HFFc6 (cell line): ENCODE results near the gene HTR2A. TPM values are rescaled to one million over a fixed set of nuclear protein-coding genes. Genes with fewer than 3 reads are reported as not detected.

Experiments
- DNase-seq: peaks from one replicate; pipeline ENCODE4 v3.0.0-alpha.2; 2018
- H3K27ac Mint-ChIP-seq: 2 replicates; pipeline ENCODE4 v1.8.0; 2020; ENCODE audit warnings: mild to moderate bottlenecking, mixed read lengths
- H3K27me3 Mint-ChIP-seq: 2 replicates; pipeline ENCODE4 v1.8.0; 2021; ENCODE audit warnings: mild to moderate bottlenecking, moderate library complexity, mixed read lengths; ENCODE audit not compliant: insufficient read depth
- H3K36me3 Mint-ChIP-seq: 2 replicates; pipeline ENCODE4 v1.8.0; 2021; ENCODE audit warnings: low read depth, mixed read lengths
- H3K4me1 Mint-ChIP-seq: 2 replicates; pipeline ENCODE4 v1.8.0; 2020; ENCODE audit warnings: low read depth, mixed read lengths
- H3K4me3 Mint-ChIP-seq: 2 replicates; pipeline ENCODE4 v1.8.0; 2020; ENCODE audit warnings: mild to moderate bottlenecking, moderate library complexity, mixed read lengths
- H3K9me3 Mint-ChIP-seq: 2 replicates; pipeline ENCODE4 v1.8.0; 2020; ENCODE audit warnings: mild to moderate bottlenecking, mixed read lengths
- CTCF ChIP-seq: fragments of 200-600 bp; sonication (generic); IDR thresholded peaks from 2 replicates; pipeline ENCODE4 v1.5.0; 2021; ENCODE audit warnings: antibody characterized with exemption, mild to moderate bottlenecking
- total RNA-seq, 6 experiments: library from RNA; stranded (reverse); fragmentation: NEBNext Ultra II Directional; extraction: Animal tissue kit (Norgen Biotek cat#: 25700); gene quantifications; 2 replicates in 1 of 6; 3 replicates in 5 of 6; pipeline ENCODE4 v1.2.3, GENCODE V29; 2021

HTR2A gene
- total RNA-seq, 6 experiments from 2014 or later, result 0.09 TPM; not detected in 5

- no peak for DNase-seq
- H3K4me1 Mint-ChIP-seq, result no peaks in the 10 kb centered on the region
- peaks cover 26% of the 10 kb centered on the region for H3K27me3 Mint-ChIP-seq
- no peak for TF ChIP-seq CTCF
- H3K9me3 Mint-ChIP-seq, result no peaks in the 10 kb centered on the region
- no peaks in the 10 kb centered on the region for H3K36me3 Mint-ChIP-seq
- no peak overlapping the region for H3K27ac Mint-ChIP-seq
- H3K4me3 Mint-ChIP-seq, result no peak overlapping the region
These were observed 46.6 kb downstream of the HTR2A start for GRCh38 chr13:46850214-46850613.

GRCh38 chr13:46846726-46847125, 50.1 kb downstream of the HTR2A start:
- no peak for DNase-seq
- Mint-ChIP-seq H3K9me3 (no peaks in the 10 kb centered on the region), H3K4me1 (no peaks in the 10 kb centered on the region), H3K27me3 (peaks cover 15% of the 10 kb centered on the region), H3K27ac (no peak overlapping the region), H3K4me3 (no peak overlapping the region), H3K36me3 (no peaks in the 10 kb centered on the region)
- TF ChIP-seq CTCF, result no peak

- H3K4me1 Mint-ChIP-seq, result no peaks in the 10 kb centered on the region
- H3K27me3 Mint-ChIP-seq, result peaks cover 10% of the 10 kb centered on the region
- no peak for TF ChIP-seq CTCF
These were observed 51.7 kb downstream of the HTR2A start for GRCh38 chr13:46845146-46845545.

GRCh38 chr13:46844431-46844830, 52.4 kb downstream of the HTR2A start:
- no peaks in the 10 kb centered on the region for H3K4me1 Mint-ChIP-seq
- no peak for DNase-seq
- H3K27ac Mint-ChIP-seq, result no peak overlapping the region
- H3K27me3 Mint-ChIP-seq, result peaks cover 9% of the 10 kb centered on the region
- H3K9me3 Mint-ChIP-seq, result no peaks in the 10 kb centered on the region
- TF ChIP-seq CTCF, result no peak
- H3K4me3 Mint-ChIP-seq, result no peak overlapping the region
- H3K36me3 Mint-ChIP-seq, result no peaks in the 10 kb centered on the region

More at GRCh38 chr13:46845146-46845545, 51.7 kb downstream of the HTR2A start:
- DNase-seq, result no peak
- no peaks in the 10 kb centered on the region for H3K9me3 Mint-ChIP-seq
- H3K4me3 Mint-ChIP-seq, result no peak overlapping the region
- H3K27ac Mint-ChIP-seq, result no peak overlapping the region
- H3K36me3 Mint-ChIP-seq, result no peaks in the 10 kb centered on the region

GRCh38 chr13:46839399-46839798, 57.5 kb downstream of the HTR2A start:
- H3K4me1 Mint-ChIP-seq, result no peaks in the 10 kb centered on the region
- H3K36me3 Mint-ChIP-seq, result no peaks in the 10 kb centered on the region
- DNase-seq, result no peak
- H3K9me3 Mint-ChIP-seq, result no peaks in the 10 kb centered on the region
- no peak overlapping the region for H3K27ac Mint-ChIP-seq
- TF ChIP-seq CTCF, result no peak
- no peak overlapping the region for H3K4me3 Mint-ChIP-seq
- H3K27me3 Mint-ChIP-seq, result peaks cover 9% of the 10 kb centered on the region

- H3K9me3 Mint-ChIP-seq, result no peaks in the 10 kb centered on the region
- H3K36me3 Mint-ChIP-seq, result no peaks in the 10 kb centered on the region
- H3K4me3 Mint-ChIP-seq, result no peak overlapping the region
- H3K27ac Mint-ChIP-seq, result no peak overlapping the region
- peaks cover 5% of the 10 kb centered on the region; the same call in 1 of the 2 replicates for H3K27me3 Mint-ChIP-seq
- no peak for TF ChIP-seq CTCF
- no peaks in the 10 kb centered on the region for H3K4me1 Mint-ChIP-seq
- DNase-seq, result no peak
These were observed 62.2 kb downstream of the HTR2A start for GRCh38 chr13:46834657-46835056.
